Cardiac muscle cell (in vitro differentiated cells and primary cell): ENCODE data around the gene UGT3A2. TPM values are rescaled to one million over a fixed set of nuclear protein-coding genes. Genes with fewer than 3 reads are reported as not detected.
A peak's percentile ranks its signal among the peaks of the same experiment; 100 is the strongest.

Source experiments
- DNase-seq, 2 donors: peaks; one replicate each; pipeline versions ENCODE4 v3.0.0 to v3.0.0-alpha.2; 2010 to 2017; ENCODE audit warnings: low read depth in 1 of 2, low spot score in 1 of 2
- H3K27ac ChIP-seq: fragments of 200-600 bp; sonication (generic); 2 replicates; pipeline ENCODE4 v1.5.1; 2016
- H3K27me3 ChIP-seq: fragments of 200-600 bp; sonication (generic); 2 replicates; pipeline ENCODE4 v1.6.0; 2016; ENCODE audit warnings: control low read depth
- H3K36me3 ChIP-seq: fragments of 200-600 bp; sonication (generic); 2 replicates; pipeline ENCODE4 v1.5.1; 2016; ENCODE audit warnings: control low read depth
- H3K4me1 ChIP-seq: fragments of 200-600 bp; sonication (generic); 2 replicates; pipeline ENCODE4 v1.8.1; 2017; ENCODE audit warnings: low read depth, mild to moderate bottlenecking, mixed run types
- H3K4me3 ChIP-seq: fragments of 200-600 bp; sonication (generic); 2 replicates; pipeline ENCODE4 v1.5.1; 2016; ENCODE audit warnings: mild to moderate bottlenecking
- H3K9me3 ChIP-seq: fragments of 200-600 bp; sonication (generic); 2 replicates; pipeline ENCODE4 v1.5.1; 2017; ENCODE audit warnings: low read depth, mild to moderate bottlenecking, control low read depth
- polyA plus RNA-seq: library from polyadenylated mRNA; unstranded; fragments of >200 nt; fragmentation: Nextera tagmentation; extraction: Ambion mirVana; gene quantifications from 2 replicates; pipeline ENCODE4 v1.2.1, GENCODE V29; 2016
- total RNA-seq: library from RNA; depleted of rRNA; stranded (reverse); fragments of >200 nt; gene quantifications from 2 replicates; pipeline ENCODE4 v1.2.3, GENCODE V29; 2016
- TF ChIP-seq, protein P1 (sequence below): IDR thresholded peaks from 2 replicates; pipeline ENCODE4 v1.5.1; 2012; ENCODE audit warnings: low read depth, mild to moderate bottlenecking, low read length

UGT3A2 gene
- total and polyA plus RNA-seq, 2 experiments from 2014 or later = 2.8 to 11.6 TPM

DNA sequence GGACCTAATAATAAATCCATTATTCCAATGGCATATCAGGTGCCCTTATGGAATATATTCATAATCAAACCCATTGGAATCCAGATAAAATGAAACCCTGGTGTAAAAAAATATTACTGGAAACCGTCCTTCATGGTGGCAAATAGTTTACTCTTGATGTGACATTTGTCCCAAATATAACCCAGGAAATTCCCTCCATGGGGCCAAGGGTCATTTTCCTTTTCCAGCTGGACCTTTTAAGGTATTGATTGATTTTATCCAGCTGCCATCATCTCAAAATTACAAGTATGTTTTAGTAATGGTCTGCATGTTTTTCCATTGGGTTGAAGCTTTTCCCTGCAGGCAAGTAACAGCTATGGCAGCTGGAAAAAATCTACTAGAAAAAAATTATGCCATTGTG is 67.1 kb downstream of the UGT3A2 start:
- Histone ChIP-seq H3K36me3 (no peaks in the 10 kb centered on the region), H3K9me3 (no peaks in the 10 kb centered on the region)
- TF ChIP-seq, protein P1, sequence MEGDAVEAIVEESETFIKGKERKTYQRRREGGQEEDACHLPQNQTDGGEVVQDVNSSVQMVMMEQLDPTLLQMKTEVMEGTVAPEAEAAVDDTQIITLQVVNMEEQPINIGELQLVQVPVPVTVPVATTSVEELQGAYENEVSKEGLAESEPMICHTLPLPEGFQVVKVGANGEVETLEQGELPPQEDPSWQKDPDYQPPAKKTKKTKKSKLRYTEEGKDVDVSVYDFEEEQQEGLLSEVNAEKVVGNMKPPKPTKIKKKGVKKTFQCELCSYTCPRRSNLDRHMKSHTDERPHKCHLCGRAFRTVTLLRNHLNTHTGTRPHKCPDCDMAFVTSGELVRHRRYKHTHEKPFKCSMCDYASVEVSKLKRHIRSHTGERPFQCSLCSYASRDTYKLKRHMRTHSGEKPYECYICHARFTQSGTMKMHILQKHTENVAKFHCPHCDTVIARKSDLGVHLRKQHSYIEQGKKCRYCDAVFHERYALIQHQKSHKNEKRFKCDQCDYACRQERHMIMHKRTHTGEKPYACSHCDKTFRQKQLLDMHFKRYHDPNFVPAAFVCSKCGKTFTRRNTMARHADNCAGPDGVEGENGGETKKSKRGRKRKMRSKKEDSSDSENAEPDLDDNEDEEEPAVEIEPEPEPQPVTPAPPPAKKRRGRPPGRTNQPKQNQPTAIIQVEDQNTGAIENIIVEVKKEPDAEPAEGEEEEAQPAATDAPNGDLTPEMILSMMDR = no peak

DNA sequence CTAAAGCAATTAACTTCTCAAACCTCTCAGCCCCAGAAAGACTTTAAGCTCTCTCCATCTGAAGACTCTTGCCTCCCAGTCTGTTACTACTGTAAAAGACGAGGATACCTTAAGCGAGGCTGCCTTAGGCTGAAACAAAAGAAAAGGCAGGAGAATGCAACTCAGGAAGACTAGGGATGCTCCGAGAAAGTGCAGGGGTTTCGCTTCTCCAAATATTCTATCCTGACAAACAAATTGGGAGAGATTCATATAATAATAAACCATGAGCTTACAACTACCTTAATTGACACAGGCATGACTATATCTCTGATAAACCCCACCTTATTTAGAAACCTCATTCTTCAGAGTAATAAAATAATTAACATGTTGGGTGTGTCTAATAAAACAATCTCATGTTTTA is 70.6 kb downstream of the UGT3A2 start:
- TF ChIP-seq, protein P1 = no peak
- no peaks in the 10 kb centered on the region for H3K36me3 ChIP-seq
- no peak for DNase-seq
- H3K4me3 ChIP-seq = no peak overlapping the region
- no peak overlapping the region for H3K27ac ChIP-seq
- no peaks in the 10 kb centered on the region for H3K4me1 ChIP-seq
- no peaks in the 10 kb centered on the region for H3K27me3 ChIP-seq
- no peaks in the 10 kb centered on the region for H3K9me3 ChIP-seq

More for the DNA sequence above, 67.1 kb downstream of the UGT3A2 start:
- no peak overlapping the region for H3K4me3 ChIP-seq
- no peaks in the 10 kb centered on the region for H3K27me3 ChIP-seq
- no peaks in the 10 kb centered on the region for H3K4me1 ChIP-seq
- no peak for DNase-seq
- H3K27ac ChIP-seq = no peak overlapping the region

DNA sequence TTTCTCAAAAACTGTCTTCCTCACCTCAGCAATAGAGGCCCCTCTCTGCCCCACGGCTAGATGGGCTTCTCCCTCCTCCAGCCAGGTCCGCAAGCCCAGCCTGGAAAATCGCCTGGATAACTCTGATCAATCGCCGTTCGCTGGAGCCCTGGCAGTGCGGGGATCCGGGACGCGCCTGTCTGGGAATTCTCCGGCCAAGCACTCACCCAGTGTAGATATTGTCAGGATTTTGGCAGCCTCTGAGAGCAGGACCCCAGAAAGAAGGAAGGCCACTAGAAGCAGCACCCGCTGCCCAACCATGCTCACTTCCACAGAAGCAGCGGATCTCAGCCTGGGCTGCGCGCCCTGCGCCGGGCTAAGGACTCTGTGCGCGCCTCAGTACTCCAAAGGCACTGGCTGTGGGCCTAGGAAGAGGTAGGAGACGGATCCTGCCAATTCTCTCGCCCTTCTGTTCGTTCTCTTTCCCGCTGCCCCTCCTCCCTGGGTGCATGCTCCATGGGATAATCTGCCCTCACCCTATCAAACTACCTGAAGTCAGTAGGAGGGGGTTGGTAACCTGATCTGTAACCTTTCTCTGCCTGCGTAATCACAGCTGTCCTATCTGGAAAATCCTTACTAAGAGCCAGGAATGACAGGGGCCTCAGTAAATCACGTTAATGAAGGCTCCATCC is 75.6 kb downstream of the UGT3A2 start, which contains the start of gene UGT3A1:
Gene UGT3A1, minus strand, starts transcription at position 450 of the 671 bp plus-strand sequence. Its CDS starts 150 bp downstream, at position 300.
- peaks cover 3% of the 10 kb centered on the region for H3K9me3 ChIP-seq
- no peaks in the 10 kb centered on the region for H3K27me3 ChIP-seq
- TF ChIP-seq, protein P1 = no peak
- H3K36me3 ChIP-seq = no peaks in the 10 kb centered on the region
- H3K4me1 ChIP-seq = peaks cover 6% of the 10 kb centered on the region
- no peak within 1 kb of the TSS for H3K27ac ChIP-seq
- DNase-seq = peak in 1 of 2 donors; percentile 45
- peak within 1 kb of the TSS; percentile 20 for H3K4me3 ChIP-seq

DNA sequence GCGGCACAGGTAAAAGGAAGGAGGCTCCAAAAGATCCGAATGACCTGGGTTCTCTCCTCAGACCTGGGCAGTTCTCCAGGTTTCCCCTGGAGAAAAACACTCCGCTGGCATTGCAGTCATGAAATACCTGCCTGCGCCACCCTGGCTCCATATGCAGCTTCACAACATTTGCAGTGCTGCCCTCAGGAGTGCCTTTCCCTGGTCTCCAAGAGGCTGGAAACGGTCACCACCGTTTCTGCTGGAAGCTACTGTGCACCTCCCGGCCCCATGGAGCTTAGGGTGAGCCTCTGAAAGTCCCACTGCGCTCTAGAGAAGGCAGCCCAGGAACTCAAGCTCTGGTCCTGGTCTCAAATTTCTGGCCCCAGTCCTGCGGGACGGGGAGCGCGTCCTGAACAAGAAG is 76.2 kb downstream of the UGT3A2 start:
- peaks cover 6% of the 10 kb centered on the region for H3K4me1 ChIP-seq
- no peaks in the 10 kb centered on the region for H3K27me3 ChIP-seq
- DNase-seq = no peak
- peaks cover 3% of the 10 kb centered on the region for H3K9me3 ChIP-seq
- H3K27ac ChIP-seq = no peak overlapping the region
- TF ChIP-seq, protein P1 = no peak
- H3K36me3 ChIP-seq = no peaks in the 10 kb centered on the region
- H3K4me3 ChIP-seq = peak overlapping the region; percentile 20

DNA sequence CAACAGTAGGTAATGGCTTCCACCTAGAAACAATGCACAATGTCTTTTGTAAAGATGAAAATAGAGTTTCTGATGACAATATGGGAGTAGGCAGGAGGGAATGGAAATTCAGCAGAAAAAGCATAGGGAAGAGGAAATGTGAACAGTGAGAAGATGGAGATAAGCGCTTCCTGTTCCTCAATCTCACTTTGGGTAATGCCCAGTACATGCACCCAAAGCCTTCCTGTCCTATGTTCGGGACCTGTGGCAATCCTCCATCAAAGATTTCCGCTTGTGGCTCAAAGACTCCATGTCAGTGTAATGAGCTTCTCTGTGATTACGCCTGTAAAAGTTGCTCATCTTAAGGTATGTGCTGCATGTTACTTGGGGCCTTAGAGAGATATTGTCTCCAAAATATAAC is 78.2 kb downstream of the UGT3A2 start:
- Histone ChIP-seq H3K4me3 (no peak overlapping the region), H3K9me3 (peaks cover 3% of the 10 kb centered on the region), H3K36me3 (no peaks in the 10 kb centered on the region), H3K27me3 (no peaks in the 10 kb centered on the region), H3K27ac (no peak overlapping the region), H3K4me1 (peaks cover 6% of the 10 kb centered on the region)
- TF ChIP-seq, protein P1 = no peak
- DNase-seq = no peak
